ENCODE data around the gene CYTH3. TPM values are rescaled to one million over a fixed set of nuclear protein-coding genes. Genes with fewer than 3 reads are reported as not detected.

The CYTH3 gene
- polyA plus RNA-seq, 2 of the 4 experiments (the other 2 are of a cell fraction): 18.6 to 24.2 TPM

DNA sequence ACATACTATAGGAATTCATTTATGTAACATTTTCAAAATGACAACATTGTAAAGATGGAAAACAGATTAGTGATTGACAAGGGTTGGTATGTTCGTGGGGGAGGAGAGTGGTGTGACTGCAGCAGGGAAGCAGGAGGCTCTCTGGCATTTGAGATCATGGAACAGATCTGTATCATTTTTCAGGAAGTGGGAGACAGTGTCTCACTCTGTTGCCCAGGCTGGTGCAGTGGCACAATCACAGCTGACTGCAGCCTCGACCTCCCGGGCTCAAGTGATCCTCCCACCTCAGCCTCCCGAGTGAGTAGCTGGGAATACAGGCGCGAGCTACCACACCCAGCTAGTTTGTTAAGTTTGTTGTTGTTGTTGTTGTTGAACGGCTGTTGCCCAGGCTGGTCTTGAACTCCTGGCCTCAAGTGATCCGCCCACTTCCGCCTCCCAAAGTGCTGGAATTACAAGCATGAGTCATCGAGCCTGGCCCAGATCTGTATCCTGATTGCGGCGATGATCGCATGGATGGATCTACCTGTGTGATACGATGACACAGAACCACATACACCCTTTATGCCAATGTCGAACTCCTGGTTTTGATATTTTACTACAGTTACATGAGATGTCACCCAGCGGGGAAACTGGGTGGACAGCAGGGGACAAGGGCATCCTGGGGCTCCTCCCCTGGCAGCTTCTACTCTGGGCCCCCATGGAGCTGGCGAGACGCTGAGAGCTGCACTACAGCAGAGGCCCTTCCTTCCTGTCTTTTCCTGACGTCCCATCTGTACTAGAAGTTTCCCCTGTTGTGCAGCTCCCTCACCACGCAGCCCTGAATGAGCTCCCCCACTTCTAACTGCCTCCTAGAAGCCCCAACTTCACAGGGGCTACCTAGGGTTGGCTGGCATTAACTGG lies 12.3 kb upstream of the CYTH3 start:
- ChIA-PET CTCF (interaction anchor here (0.6 to 2.5 kb wide), 5 partner anchors 13 to 124 kb away, joined by 3 to 13 read pairs (median 4); no protein-coding TSS in a partner anchor), POLR2A (no interaction called here)
- TF ChIP-seq GATA3 (IDR thresholded peaks at IDR 0.05; ENCODE audit: borderline replicate concordance) (peak; percentile 80), JUN (IDR thresholded peaks at IDR 0.05) (peak in 1 of 2 experiments; percentile 33; a peak in 1 of 5 replicates), KDM5A (IDR thresholded peaks at IDR 0.05) (no peak), FOSL2 (IDR thresholded peaks at IDR 0.05) (no peak), FOSL2 (CRISPR knock-in tag; IDR thresholded peaks at IDR 0.05) (peak; percentile 96), EP300 (IDR thresholded peaks at IDR 0.05) (peak in 1 of 2 experiments; percentile 43; a peak in 1 of 5 replicates), CEBPB (IDR thresholded peaks at IDR 0.05) (no peak)
- Histone ChIP-seq H3K27ac (peak overlapping the region; percentile 98), H3K9me3 (no peaks in the 10 kb centered on the region), H3K4me1 (peaks cover 41% of the 10 kb centered on the region), H3K4me2 (peak overlapping the region; percentile 77), H3K4me3 (no peak overlapping the region)
- ATAC-seq (peak; percentile 35 to 48; a peak in 5 of 6 replicates), FAIRE-seq (peak; percentile 73), DNase-seq (ENCODE audit: low read depth in 1 of 2, low spot score in 1 of 2) (peak; percentile 40 to 90)
- 43% methylated on average over 20 of the region's 20 CpGs for WGBS (ENCODE audit: missing lambda C conversion rate)

DNA sequence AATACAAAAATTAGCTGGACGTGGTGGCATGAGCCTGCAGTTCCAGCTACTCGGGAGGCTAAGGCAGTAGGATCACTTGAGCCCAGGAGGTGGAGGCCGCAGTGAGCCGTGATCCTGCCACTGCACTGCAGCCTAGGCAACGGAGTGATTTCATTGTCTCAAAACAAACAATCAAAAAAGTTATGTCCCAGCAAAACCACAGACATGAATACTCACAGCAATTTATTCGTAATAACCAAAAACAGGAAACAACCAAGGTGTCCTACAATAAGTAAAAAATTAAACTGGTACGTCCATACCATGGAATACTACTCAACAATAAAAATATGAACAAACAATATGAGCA lies 11.6 kb upstream of the CYTH3 start:
- no peak overlapping the region for H3K4me3 ChIP-seq
- WGBS (ENCODE audit: missing lambda C conversion rate): 6% methylated on average over 7 of the region's 7 CpGs
- ATAC-seq (peak; percentile 38 to 60), FAIRE-seq (peak; percentile 81), DNase-seq (ENCODE audit: low read depth in 1 of 2, low spot score in 1 of 2) (peak; percentile 16 to 87)
- peaks cover 48% of the 10 kb centered on the region for H3K4me1 ChIP-seq
- peak overlapping the region; percentile 77 for H3K4me2 ChIP-seq
- POLR2A ChIA-PET: interaction anchor here (2.1 kb wide), 1 partner anchor 24 kb away, joined by 19 read pairs; no protein-coding TSS in a partner anchor
- no peaks in the 10 kb centered on the region for H3K9me3 ChIP-seq
- CTCF ChIA-PET: interaction anchor here (1.2 to 2.3 kb wide), 3 partner anchors 13 to 55 kb away, joined by 3 to 6 read pairs (median 6); no protein-coding TSS in a partner anchor
- H3K27ac ChIP-seq: peak overlapping the region; percentile 98
- TF ChIP-seq RARB (CRISPR knock-in tag; IDR thresholded peaks at IDR 0.05): no peak
- no peak for TF ChIP-seq KDM1A (IDR thresholded peaks at IDR 0.05; ENCODE audit: low read depth)
- TF ChIP-seq ATOH8 (CRISPR knock-in tag; IDR thresholded peaks at IDR 0.05; ENCODE audit: low read depth): no peak
- no peak for TF ChIP-seq RAD21 (conservative IDR thresholded peaks at IDR 0.05 in 1 of 2, IDR thresholded peaks at IDR 0.05 in 1 of 2)
- no peak; the same call in 2 of the 3 replicates for TF ChIP-seq BCL3 (IDR thresholded peaks at IDR 0.05)
- no peak for TF ChIP-seq HOXB5 (CRISPR knock-in tag; IDR thresholded peaks at IDR 0.05)
- no peak for TF ChIP-seq SMC3 (IDR thresholded peaks at IDR 0.05)
- TF ChIP-seq GATA3 (IDR thresholded peaks at IDR 0.05; ENCODE audit: borderline replicate concordance): peak; percentile 71; the same call in 1 of the 2 replicates
- TF ChIP-seq MYC (IDR thresholded peaks at IDR 0.05; ENCODE audit: borderline replicate concordance, low read length): no peak
- no peak for TF ChIP-seq CBX8 (IDR thresholded peaks at IDR 0.05)
- no peak for TF ChIP-seq FOSB (CRISPR knock-in tag; IDR thresholded peaks at IDR 0.05)
- TF ChIP-seq CTCF (IDR thresholded peaks at IDR 0.05): no peak
- TF ChIP-seq, protein P1, sequence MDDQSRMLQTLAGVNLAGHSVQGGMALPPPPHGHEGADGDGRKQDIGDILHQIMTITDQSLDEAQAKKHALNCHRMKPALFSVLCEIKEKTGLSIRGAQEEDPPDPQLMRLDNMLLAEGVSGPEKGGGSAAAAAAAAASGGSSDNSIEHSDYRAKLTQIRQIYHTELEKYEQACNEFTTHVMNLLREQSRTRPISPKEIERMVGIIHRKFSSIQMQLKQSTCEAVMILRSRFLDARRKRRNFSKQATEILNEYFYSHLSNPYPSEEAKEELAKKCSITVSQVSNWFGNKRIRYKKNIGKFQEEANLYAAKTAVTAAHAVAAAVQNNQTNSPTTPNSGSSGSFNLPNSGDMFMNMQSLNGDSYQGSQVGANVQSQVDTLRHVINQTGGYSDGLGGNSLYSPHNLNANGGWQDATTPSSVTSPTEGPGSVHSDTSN (IDR thresholded peaks at IDR 0.05): no peak
- TF ChIP-seq HDAC2 (IDR thresholded peaks at IDR 0.05): no peak
- no peak for TF ChIP-seq MAZ (IDR thresholded peaks at IDR 0.05; ENCODE audit: borderline replicate concordance, low read depth, low read length)
- TF ChIP-seq, protein P2, sequence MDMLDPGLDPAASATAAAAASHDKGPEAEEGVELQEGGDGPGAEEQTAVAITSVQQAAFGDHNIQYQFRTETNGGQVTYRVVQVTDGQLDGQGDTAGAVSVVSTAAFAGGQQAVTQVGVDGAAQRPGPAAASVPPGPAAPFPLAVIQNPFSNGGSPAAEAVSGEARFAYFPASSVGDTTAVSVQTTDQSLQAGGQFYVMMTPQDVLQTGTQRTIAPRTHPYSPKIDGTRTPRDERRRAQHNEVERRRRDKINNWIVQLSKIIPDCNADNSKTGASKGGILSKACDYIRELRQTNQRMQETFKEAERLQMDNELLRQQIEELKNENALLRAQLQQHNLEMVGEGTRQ (IDR thresholded peaks at IDR 0.05): no peak
- no peak for TF ChIP-seq NPAS2 (CRISPR knock-in tag; IDR thresholded peaks at IDR 0.05; ENCODE audit: borderline replicate concordance)
- TF ChIP-seq REST (IDR thresholded peaks at IDR 0.05): no peak
- TF ChIP-seq FOXS1 (CRISPR knock-in tag; IDR thresholded peaks at IDR 0.05): 0 out of 2 replicates have a peak, but pooled peaks have one; percentile 7
- TF ChIP-seq FOSL2 (IDR thresholded peaks at IDR 0.05): no peak
- peak; percentile 4 for TF ChIP-seq FOSL2 (CRISPR knock-in tag; IDR thresholded peaks at IDR 0.05)
- no peak for TF ChIP-seq TFCP2L1 (CRISPR knock-in tag; IDR thresholded peaks at IDR 0.05)

Measured in A549 (cell line).